Eye (tissue), 1 donor: ENCODE data around the gene SLC2A13.

Source experiments
- DNase-seq: peaks from one replicate; pipeline ENCODE4 v3.0.0-alpha.2; 2015

Gene SLC2A13

GRCh38 chr12:40105515-40106201 is at the start of gene SLC2A13:
TSS of gene SLC2A13 (minus strand) at chr12:40106081. CDS start at chr12:40105808, 273 bp downstream.
- DNase-seq: peak; percentile 92

DNA sequence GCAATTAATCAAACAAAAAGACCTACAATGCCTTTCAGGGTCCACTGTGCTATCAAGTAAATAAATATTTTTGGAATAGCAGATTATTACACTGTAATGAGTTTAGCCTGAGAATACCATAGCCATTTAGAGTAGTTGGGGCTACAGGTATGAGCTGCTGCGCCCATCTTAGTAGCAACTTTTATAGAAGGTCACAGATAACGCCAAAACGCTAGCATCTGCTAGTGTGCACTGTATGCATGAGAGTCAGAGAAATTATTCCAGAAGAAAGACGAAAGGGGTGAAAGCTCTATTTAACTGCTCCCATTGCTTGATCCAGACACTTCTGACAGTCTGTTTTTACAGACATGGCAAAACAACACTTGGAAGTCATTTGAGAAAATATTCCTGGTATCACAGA is 48.5 kb upstream of the SLC2A13 start:
- no peak for DNase-seq

DNA sequence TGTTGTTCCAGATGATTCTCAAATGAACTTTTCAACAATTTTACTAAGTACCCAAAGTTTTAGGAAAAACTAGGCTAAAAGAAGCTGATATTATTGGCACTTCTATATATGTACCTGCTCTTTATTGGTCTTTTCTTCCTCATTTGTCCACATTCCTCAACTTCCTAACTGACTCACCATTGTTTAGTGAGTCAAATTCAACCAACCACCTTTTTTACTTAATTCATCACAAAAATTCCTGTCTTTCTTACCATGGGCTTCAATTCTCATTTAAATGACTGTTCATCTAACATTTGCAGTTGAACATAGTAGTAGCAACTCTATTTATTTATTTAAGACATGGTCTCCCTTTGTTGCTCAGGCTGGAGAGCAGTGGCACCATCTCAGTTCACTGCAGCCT is 47.6 kb upstream of the SLC2A13 start:
- no peak for DNase-seq

- DNase-seq: peak; percentile 77
Observed at GRCh38 chr12:40152783-40153383, 47.0 kb upstream of the SLC2A13 start.

DNA sequence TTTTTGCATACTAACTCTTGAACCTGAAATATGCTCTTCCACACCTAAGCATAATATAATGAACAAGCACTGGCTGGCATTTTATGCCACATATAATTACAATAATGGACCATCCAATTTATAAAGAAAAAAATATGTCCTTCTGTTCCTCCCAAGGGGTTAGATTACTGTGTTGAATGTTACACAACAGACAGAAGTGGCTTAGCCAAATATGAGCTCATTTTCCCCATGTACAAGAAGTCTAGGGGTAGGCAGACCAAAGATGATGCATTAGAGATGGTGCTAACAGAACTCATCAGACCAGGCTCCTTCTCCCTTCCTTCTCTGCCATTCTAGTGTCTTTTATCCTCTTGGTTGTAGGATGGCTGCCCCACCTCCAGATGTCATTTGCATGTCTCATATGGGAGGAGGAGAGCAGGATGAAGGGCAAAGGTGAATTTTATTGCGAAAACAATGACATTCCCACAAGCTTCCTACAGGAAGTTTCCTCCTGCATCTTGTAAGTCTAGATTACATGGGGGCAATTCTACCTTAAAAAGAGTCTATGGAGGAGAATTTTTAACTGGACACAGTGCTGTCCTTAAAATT is 43.9 kb upstream of the SLC2A13 start:
- DNase-seq: no peak

DNA sequence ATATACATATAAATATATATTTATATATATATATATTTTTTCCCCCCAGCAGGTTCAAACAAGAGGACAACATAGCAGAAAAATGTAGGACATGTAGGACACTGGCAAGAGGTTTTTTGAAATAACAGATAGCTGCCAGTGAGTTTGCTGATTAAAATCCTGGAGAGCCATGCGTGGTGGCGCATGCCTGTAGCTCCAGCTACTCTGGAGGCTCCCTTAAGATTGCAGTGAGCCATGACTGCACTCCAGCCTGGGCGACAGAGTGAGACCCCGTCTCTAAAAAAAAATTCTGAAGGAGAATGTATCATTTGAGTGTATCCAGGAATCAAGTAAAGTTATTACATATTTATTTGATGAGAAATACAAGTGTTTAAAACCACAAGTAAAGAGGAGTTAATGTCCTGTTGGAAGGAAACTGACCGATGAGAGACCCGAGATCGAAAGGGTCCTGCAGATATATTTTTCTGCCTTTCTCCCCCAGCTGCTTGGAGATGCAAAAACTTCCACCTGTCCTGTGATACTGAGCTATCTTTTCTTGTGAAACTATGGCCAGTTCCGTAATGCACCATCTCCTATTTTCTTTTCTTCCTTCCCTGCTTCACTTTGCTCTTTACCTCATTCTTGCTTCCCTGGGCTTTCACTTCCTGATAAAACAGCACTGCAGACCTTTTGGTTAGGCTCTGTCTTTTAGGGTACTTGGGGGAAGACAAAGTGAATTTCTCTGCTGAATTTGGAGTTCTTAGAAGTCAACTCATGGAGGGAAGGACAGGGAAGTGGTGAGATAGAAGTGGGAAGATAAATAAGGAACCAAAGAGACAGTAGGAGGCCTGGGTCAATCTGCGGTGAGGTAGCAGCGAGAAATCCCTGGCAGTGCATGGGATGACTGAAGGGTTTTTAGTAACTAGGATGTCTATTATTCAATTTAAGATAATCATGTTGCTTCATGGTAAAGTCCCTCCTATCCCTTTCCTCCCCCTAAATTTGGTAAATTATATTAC is 41.2 kb upstream of the SLC2A13 start:
- peak; percentile 37 for DNase-seq

DNA sequence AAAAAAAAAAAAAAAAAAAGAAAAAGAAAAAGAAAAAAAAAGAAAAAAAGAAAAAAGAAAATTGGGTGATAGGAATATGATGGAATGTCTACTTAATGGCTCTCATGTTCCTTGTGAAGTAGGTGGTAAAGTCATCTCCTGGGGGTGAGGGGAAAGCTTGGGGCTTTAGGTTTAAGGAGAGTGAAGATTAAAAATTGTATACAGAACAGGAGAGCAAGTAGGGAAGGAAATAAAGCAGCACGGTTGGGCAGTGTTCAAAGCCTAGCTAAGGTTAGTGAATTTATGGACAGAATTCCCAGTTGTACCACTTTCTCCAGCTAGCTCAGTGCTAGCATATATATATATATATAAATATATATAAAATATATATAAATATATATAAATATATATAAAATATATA is 40.0 kb upstream of the SLC2A13 start:
- DNase-seq: peak; percentile 58

- DNase-seq: no peak
Observed at GRCh38 chr12:40144023-40144422, 38.1 kb upstream of the SLC2A13 start.

GRCh38 chr12:40142001-40142744 is 36.3 kb upstream of the SLC2A13 start:
- no peak for DNase-seq

GRCh38 chr12:40138526-40138925 is 32.6 kb upstream of the SLC2A13 start:
- no peak for DNase-seq

DNA sequence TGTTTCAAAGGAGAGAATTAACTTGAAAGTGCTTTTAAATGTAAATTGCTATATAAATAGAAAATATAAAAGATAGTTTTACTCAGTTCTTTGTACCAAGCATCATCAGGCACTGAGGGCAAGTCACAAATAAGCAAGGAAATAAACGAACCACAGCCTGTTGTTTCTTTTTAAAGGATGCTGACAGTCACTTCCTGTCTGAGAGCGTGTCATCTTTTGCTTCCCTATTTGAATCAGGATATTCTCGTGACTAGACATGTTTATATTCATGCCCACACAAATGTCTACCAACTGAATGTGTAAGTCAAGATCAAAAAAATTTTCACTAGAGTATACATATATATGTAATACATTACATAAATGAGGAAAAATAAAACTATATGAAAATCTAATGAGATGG is 31.4 kb upstream of the SLC2A13 start:
- no peak for DNase-seq

DNA sequence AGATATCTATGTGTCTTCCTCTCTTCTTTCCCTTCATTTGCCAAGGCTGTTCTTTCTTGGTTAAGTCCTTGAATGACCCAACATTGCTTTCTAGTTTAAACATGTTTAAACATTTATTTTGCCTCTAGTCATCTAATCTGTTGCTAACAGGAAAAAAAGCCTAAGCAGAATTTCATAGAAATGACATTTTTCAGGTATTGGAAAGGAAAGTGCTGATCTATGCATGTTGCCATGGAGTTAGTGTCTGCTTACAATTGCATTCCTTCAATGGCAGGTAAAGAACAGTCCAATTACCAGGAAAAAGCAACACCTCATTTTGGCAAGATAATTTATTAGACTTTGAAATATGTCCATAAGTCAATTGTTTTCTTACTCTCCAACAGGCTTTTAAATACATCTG is 21.5 kb upstream of the SLC2A13 start:
- DNase-seq: no peak

- DNase-seq: no peak
Observed at GRCh38 chr12:40123496-40123895, 17.6 kb upstream of the SLC2A13 start.

DNA sequence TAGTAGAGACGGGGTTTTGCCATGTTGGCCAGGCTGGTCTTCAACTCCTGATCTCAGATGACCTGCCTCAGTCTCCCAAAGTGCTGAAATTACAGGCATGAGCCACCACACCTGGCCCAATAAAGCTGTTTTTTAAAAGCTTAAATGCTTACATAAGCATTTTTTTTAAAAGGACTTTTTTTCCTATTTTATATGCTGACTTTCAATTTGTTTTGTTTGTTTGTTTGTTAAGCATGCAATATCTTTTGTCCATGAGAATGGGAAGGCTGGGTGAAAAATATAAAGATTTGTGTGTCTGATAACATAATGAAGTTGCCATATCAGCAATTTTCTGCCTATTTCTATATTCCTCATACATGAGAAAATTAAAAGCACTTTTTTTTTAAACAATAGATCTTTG is 17.0 kb upstream of the SLC2A13 start:
- no peak for DNase-seq

GRCh38 chr12:40117818-40118217 is 11.9 kb upstream of the SLC2A13 start:
- no peak for DNase-seq

- DNase-seq: no peak
Observed at GRCh38 chr12:40110586-40110985, 4.7 kb upstream of the SLC2A13 start.

GRCh38 chr12:40107803-40108620 is 2.1 kb upstream of the SLC2A13 start:
- no peak for DNase-seq

DNA sequence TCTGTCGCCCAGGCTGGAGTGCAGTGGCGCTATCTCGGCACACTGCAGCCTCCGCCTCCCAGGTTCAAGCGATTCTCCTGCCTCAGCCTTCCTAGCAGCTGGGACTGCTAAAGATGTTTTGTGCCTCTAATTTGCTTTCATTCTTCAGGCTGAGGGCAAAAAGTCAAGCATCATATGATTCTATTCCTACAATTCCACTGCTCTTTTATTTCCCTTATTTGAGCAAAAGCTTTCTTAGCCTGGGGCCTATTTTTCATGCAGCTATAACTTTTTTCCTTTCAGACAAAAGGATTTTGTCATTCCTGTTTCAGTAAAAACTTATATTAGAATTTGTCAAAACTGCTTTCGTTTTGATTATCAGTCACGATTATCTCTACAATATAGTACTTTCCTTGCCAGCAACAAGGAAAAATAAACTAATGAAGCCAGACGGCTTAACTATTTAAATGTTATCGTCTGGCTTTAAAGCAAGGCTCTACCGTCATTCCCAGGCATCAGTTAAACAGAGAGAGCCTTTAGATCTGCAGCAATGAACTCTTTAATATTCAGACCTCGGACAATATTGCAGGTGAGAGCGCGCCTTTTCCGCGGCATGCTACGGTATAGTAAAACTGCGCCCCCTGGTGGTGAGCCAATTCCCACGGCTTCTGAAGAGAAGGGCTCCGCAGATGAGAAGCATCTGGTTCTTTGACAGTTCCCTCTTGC is 1.4 kb upstream of the SLC2A13 start:
- peak; percentile 96 for DNase-seq

DNA sequence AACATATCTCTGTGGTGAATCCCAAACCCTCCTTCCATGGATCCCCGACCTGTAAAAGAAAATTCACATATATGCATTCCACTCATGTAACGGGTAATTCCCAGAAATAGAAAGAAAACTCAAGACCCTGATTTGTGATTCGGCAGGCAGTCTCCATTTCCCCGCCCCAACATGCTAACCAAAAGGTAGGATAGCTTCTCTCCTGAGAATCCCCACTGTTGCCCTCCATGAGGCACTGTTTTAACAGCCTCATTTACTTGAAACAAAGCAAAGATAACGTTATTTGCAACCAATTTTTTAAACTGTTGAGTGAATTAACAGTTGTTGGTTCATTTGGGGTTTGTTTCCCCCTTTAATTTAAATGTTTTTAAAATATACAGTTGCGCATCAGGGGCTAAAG is 774 bp upstream of the SLC2A13 start:
- no peak for DNase-seq

DNA sequence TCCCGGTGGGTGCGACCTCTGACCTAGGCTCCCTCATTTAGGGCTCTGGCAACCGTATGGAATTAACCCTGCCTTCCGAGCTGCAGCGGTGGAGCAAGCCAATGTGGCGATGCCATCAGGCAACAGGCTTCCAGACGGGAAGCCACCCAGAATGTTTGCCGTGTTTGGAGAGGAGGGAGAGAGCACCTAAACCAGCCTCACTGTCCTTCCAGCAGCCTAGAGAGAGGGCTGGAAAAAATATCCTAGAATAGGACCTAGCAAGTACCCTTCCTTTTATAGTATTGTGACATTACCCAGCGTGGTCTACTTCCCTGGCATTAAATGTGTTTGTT is 287 bp upstream of the SLC2A13 start:
- DNase-seq: no peak

- no peak for DNase-seq
Observed at GRCh38 chr12:40105265-40105514, 691 bp downstream of the SLC2A13 start.
